Brain microvascular endothelial cell (primary cell): ENCODE results near the gene HOXC12.
A peak's percentile ranks its signal among the peaks of the same experiment; 100 is the strongest.

ENCODE experiments used
- DNase-seq: peaks from one replicate; pipeline ENCODE4 v3.0.0-alpha.2; 2020
- H3K27ac ChIP-seq: fragments of 250-450 bp; sonication (Bioruptor Pico); 2 replicates; pipeline ENCODE4 v1.5.1; 2020; ENCODE audit warnings: mild to moderate bottlenecking, moderate library complexity
- H3K27me3 ChIP-seq: fragments of 250-450 bp; sonication (Bioruptor Pico); replicated peaks from 2 replicates; pipeline ENCODE4 v1.5.1; 2020; ENCODE audit warnings: mild to moderate bottlenecking
- H3K36me3 ChIP-seq: fragments of 250-450 bp; sonication (Bioruptor Pico); replicated peaks from 2 replicates; pipeline ENCODE4 v1.5.1; 2020; ENCODE audit warnings: mild to moderate bottlenecking
- H3K4me3 ChIP-seq: 2 replicates; pipeline ENCODE4 v1.5.1; 2011; ENCODE audit warnings: low read depth, mild to moderate bottlenecking, control low read depth, low read length, moderate library complexity
- CTCF ChIP-seq: IDR thresholded peaks from 2 replicates; pipeline ENCODE4 v1.5.1; 2011; ENCODE audit warnings: low read depth, mild to moderate bottlenecking, moderate library complexity, low read length, control low read depth, inconsistent platforms; ENCODE audit errors: missing control alignments
- in situ Hi-C: cut with HindIII; loops from 2 replicates; pipeline ENCODE4 v1.10.0; 2017; ENCODE audit warnings: low sequenced_read_pairs, low pct_ligation_motif_present

HOXC12 gene

GRCh38 chr12:53983568-53983949 lies 28.9 kb downstream of the HOXC12 start:
- H3K36me3 ChIP-seq: no peaks in the 10 kb centered on the region
- DNase-seq: no peak
- in situ Hi-C loops: no loop called here
- no peak for TF ChIP-seq CTCF
- H3K27ac ChIP-seq: no peak overlapping the region
- no peak overlapping the region for H3K4me3 ChIP-seq
- peaks cover 93% of the 10 kb centered on the region for H3K27me3 ChIP-seq

- H3K27me3 ChIP-seq: peaks cover 93% of the 10 kb centered on the region
- in situ Hi-C loops: no loop called here
- H3K36me3 ChIP-seq: no peaks in the 10 kb centered on the region
- TF ChIP-seq CTCF: no peak
- DNase-seq: no peak
- no peak overlapping the region for H3K27ac ChIP-seq
- no peak overlapping the region for H3K4me3 ChIP-seq
Measured at GRCh38 chr12:53983950-53984572, 29.4 kb downstream of the HOXC12 start.

DNA sequence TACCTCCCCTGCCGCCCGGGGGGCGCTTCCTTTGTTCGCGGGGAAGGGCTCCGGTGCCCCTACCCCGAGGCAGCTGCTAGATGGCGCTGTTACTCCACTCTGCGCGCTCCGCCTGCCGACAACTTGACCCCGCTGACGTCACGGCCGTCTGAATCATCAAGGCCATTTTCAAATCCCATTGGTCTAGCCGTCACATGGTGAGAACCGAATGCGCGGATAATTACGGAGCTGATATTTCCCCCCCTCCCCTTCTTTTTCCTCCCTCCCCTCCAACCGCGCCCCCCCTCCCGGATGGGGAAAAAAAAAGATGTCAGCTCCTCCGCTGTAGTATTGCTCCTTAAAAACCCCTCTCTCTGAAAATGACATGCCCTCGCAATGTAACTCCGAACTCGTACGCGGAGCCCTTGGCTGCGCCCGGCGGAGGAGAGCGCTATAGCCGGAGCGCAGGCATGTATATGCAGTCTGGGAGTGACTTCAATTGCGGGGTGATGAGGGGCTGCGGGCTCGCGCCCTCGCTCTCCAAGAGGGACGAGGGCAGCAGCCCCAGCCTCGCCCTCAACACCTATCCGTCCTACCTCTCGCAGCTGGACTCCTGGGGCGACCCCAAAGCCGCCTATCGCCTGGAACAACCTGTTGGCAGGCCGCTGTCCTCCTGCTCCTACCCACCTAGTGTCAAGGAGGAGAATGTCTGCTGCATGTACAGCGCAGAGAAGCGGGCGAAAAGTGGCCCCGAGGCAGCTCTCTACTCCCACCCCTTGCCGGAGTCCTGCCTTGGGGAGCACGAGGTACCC lies 30.4 kb downstream of the HOXC12 start, which contains the start of gene HOXC10:
HOXC10 (plus strand) TSS at position 246 of the 791 bp plus-strand sequence; CDS start at position 360, 114 bp downstream.
- TF ChIP-seq CTCF: peak; percentile 58
- peak; percentile 15 for DNase-seq
- Histone ChIP-seq H3K4me3 (no peak within 1 kb of the TSS), H3K36me3 (no peaks in the 10 kb centered on the region), H3K27me3 (peaks cover 93% of the 10 kb centered on the region), H3K27ac (no peak within 1 kb of the TSS)
- in situ Hi-C loops: no loop called here

GRCh38 chr12:53985692-53985993 lies 30.9 kb downstream of the HOXC12 start:
- H3K4me3 ChIP-seq: no peak overlapping the region
- TF ChIP-seq CTCF: no peak

DNA sequence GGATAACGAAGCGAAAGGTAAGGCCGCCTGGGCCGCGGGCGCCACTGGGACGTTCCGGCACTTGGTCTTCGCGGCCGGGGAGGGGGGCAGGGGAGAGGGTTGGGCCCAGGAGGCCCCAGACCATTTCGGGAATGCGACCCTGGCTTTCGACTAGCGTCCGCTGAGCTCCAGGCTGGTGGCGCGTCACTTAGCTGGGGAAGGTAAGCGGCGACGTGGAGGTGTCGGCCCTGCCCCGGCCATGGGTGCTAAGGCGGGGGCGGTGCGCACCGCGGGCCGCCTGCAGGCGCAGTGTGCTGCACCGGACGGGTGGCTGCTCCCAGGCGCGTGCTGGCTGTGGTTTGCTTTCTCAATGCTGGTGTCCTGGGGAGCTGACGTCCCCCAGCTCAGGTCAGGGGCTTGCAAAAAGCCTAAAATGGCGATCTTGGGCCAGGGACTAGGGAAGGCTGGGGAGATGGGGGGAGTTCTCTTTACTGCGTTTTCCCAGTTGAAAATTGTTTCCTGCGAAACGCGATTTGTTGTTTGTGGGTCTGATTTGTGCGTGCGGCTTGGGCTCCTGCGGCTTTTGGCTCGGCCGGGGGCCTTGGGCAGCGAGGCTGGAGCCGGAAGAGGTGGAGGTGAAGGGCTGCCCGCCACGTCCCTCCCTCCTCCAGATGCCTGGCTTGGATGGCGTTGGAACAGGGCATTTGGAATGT lies 31.4 kb downstream of the HOXC12 start:
- TF ChIP-seq CTCF: no peak
- no peak for DNase-seq
- in situ Hi-C loops: no loop called here
- Histone ChIP-seq H3K27me3 (peaks cover 93% of the 10 kb centered on the region), H3K4me3 (no peak overlapping the region), H3K27ac (no peak overlapping the region), H3K36me3 (no peaks in the 10 kb centered on the region)

More at GRCh38 chr12:53985692-53985993, 30.9 kb downstream of the HOXC12 start:
- DNase-seq: no peak
- Histone ChIP-seq H3K27me3 (peaks cover 93% of the 10 kb centered on the region), H3K36me3 (no peaks in the 10 kb centered on the region), H3K27ac (no peak overlapping the region)
- in situ Hi-C loops: no loop called here
